ENCODE measurements around the gene MARCKS.
A peak's percentile ranks its signal among the peaks of the same experiment; 100 is the strongest.

The MARCKS gene

DNA sequence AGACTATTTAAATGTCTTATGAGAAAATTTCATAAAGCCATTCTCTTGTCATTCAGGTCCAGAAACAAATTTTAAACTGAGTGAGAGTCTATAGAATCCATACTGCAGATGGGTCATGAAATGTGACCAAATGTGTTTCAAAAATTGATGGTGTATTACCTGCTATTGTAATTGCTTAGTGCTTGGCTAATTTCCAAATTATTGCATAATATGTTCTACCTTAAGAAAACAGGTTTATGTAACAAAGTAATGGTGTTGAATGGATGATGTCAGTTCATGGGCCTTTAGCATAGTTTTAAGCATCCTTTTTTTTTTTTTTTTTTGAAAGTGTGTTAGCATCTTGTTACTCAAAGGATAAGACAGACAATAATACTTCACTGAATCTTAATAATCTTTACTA lies 5.0 kb downstream of the MARCKS start:
- H3K4me3 ChIP-seq (ENCODE audit: low read length): no peak overlapping the region
- TF ChIP-seq, protein P1, sequence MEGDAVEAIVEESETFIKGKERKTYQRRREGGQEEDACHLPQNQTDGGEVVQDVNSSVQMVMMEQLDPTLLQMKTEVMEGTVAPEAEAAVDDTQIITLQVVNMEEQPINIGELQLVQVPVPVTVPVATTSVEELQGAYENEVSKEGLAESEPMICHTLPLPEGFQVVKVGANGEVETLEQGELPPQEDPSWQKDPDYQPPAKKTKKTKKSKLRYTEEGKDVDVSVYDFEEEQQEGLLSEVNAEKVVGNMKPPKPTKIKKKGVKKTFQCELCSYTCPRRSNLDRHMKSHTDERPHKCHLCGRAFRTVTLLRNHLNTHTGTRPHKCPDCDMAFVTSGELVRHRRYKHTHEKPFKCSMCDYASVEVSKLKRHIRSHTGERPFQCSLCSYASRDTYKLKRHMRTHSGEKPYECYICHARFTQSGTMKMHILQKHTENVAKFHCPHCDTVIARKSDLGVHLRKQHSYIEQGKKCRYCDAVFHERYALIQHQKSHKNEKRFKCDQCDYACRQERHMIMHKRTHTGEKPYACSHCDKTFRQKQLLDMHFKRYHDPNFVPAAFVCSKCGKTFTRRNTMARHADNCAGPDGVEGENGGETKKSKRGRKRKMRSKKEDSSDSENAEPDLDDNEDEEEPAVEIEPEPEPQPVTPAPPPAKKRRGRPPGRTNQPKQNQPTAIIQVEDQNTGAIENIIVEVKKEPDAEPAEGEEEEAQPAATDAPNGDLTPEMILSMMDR (IDR thresholded peaks at IDR 0.05; ENCODE audit: low read depth, low read length): no peak
- no peak for TF ChIP-seq EZH2phosphoT487 (IDR thresholded peaks at IDR 0.05; ENCODE audit: low read depth)
- no peak overlapping the region for H2AFZ ChIP-seq (ENCODE audit: low read depth, low read length)
- peaks cover 66% of the 10 kb centered on the region for H3K79me2 ChIP-seq (ENCODE audit: low read length)
- no peaks in the 10 kb centered on the region for H3K27me3 ChIP-seq (ENCODE audit: low read depth, low read length)
- peaks cover 5% of the 10 kb centered on the region for H3K4me1 ChIP-seq (ENCODE audit: low read length)
- H3K4me2 ChIP-seq (ENCODE audit: low read length): no peak overlapping the region
- no peak overlapping the region for H3K9ac ChIP-seq (ENCODE audit: low read length)
- no peaks in the 10 kb centered on the region for H3K9me3 ChIP-seq (ENCODE audit: insufficient read depth, low read length)
- peaks cover 50% of the 10 kb centered on the region for H4K20me1 ChIP-seq (ENCODE audit: insufficient read depth, low read length)
- no peak overlapping the region for H3K27ac ChIP-seq (ENCODE audit: low read length)
- H3K36me3 ChIP-seq (replicated peaks; ENCODE audit: low read depth, low read length): peaks cover 31% of the 10 kb centered on the region

DNA sequence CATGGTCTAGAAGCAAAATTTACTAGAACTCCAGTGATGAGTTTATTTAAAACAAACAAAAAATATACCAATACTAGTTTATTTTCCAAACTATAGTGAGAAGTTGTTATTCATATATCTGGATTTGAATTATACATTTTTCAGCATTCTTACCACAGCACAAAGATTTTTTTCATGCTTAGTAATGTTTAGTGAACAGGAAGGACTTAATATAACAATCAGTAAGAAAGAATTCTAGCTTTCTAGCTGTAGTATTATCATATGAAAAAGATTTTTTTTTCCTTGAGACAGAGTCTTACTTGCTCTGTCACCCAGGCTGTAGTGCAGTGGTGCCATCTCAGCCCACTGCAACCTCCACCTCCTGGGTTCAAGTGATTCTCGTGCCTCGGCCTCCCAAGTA lies 13.8 kb downstream of the MARCKS start:
- TF ChIP-seq, protein P1 (IDR thresholded peaks at IDR 0.05; ENCODE audit: low read depth, low read length): no peak
- TF ChIP-seq EZH2phosphoT487 (IDR thresholded peaks at IDR 0.05; ENCODE audit: low read depth): no peak
- Histone ChIP-seq H3K4me3 (ENCODE audit: low read length) (no peak overlapping the region), H3K9ac (ENCODE audit: low read length) (no peak overlapping the region), H4K20me1 (ENCODE audit: insufficient read depth, low read length) (peaks cover 2% of the 10 kb centered on the region; the same call in 1 of the 2 replicates), H3K79me2 (ENCODE audit: low read length) (no peaks in the 10 kb centered on the region), H3K27me3 (ENCODE audit: low read depth, low read length) (no peaks in the 10 kb centered on the region), H3K36me3 (replicated peaks; ENCODE audit: low read depth, low read length) (no peaks in the 10 kb centered on the region), H3K27ac (ENCODE audit: low read length) (no peak overlapping the region), H2AFZ (ENCODE audit: low read depth, low read length) (no peak overlapping the region), H3K4me2 (ENCODE audit: low read length) (no peak overlapping the region), H3K9me3 (ENCODE audit: insufficient read depth, low read length) (no peaks in the 10 kb centered on the region), H3K4me1 (ENCODE audit: low read length) (peaks cover 9% of the 10 kb centered on the region)

DNA sequence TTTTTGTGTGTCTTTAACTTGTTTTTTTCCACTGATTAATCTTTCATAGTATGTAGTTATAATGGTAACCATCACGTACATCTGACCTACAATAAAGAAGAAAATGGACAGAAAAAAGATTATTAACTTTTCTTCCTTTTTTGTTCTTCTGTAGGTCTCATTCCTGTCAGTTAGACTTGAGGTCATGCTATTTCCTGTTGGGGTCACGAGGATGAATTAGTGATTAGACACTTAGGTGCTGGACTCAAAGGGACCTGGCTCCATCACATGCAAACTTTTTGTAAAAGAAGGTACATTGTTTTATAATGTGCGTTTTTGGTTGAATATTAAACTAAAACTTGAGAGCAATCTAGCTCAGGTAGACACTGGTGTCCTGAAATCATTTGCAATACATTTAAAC lies 14.8 kb downstream of the MARCKS start:
- no peaks in the 10 kb centered on the region for H3K27me3 ChIP-seq (ENCODE audit: low read depth, low read length)
- no peak overlapping the region; the same call in 1 of the 2 replicates for H3K9ac ChIP-seq (ENCODE audit: low read length)
- TF ChIP-seq EZH2phosphoT487 (IDR thresholded peaks at IDR 0.05; ENCODE audit: low read depth): no peak
- TF ChIP-seq, protein P1 (IDR thresholded peaks at IDR 0.05; ENCODE audit: low read depth, low read length): no peak
- no peak overlapping the region for H2AFZ ChIP-seq (ENCODE audit: low read depth, low read length)
- no peaks in the 10 kb centered on the region for H4K20me1 ChIP-seq (ENCODE audit: insufficient read depth, low read length)
- no peaks in the 10 kb centered on the region for H3K36me3 ChIP-seq (replicated peaks; ENCODE audit: low read depth, low read length)
- H3K79me2 ChIP-seq (ENCODE audit: low read length): no peaks in the 10 kb centered on the region
- H3K4me2 ChIP-seq (ENCODE audit: low read length): peak overlapping the region; percentile 57
- H3K4me1 ChIP-seq (ENCODE audit: low read length): peaks cover 9% of the 10 kb centered on the region
- no peak overlapping the region; the same call in 1 of the 2 replicates for H3K27ac ChIP-seq (ENCODE audit: low read length)
- H3K4me3 ChIP-seq (ENCODE audit: low read length): peak overlapping the region; percentile 51; the same call in 1 of the 2 replicates
- no peaks in the 10 kb centered on the region for H3K9me3 ChIP-seq (ENCODE audit: insufficient read depth, low read length)

DNA sequence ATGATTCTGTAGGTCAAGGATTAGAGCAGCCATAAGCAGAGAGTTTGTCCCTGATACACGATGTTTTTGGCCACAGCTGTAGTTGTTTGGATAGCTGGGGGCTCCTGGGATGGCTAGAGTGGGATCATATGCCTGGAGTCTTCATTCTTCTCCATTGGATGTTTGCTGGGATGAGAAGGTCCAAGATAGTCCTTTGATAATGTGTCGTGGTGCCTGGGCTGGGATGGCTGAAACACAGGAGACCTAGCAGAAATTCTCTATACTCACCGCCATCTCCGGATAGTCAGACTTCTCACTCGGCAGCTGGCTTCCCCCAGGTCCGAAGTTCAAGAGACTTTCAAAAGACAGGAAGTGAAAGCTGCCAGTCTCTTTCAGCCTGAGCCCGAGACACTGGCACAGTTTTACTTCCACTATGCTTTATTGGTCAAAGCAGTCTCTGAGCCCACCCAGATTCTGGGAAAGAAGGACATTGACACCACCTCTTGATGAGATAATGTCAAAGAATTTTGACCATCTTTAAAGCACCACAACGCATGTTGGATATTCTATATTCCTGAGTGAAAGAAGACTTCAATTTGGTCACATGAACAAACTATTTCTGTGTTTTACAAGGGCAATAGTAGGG lies 16.0 kb downstream of the MARCKS start:
- Histone ChIP-seq H3K4me3 (ENCODE audit: low read length) (peak overlapping the region; percentile 70), H3K4me2 (ENCODE audit: low read length) (peak overlapping the region; percentile 66), H3K9me3 (ENCODE audit: insufficient read depth, low read length) (no peaks in the 10 kb centered on the region), H3K79me2 (ENCODE audit: low read length) (no peaks in the 10 kb centered on the region), H2AFZ (ENCODE audit: low read depth, low read length) (0 out of 2 replicates have a peak overlapping the region, but pooled peaks have one; percentile 15), H3K27ac (ENCODE audit: low read length) (peak overlapping the region; percentile 55), H4K20me1 (ENCODE audit: insufficient read depth, low read length) (no peaks in the 10 kb centered on the region), H3K36me3 (replicated peaks; ENCODE audit: low read depth, low read length) (no peaks in the 10 kb centered on the region), H3K27me3 (ENCODE audit: low read depth, low read length) (no peaks in the 10 kb centered on the region), H3K9ac (ENCODE audit: low read length) (peak overlapping the region; percentile 59), H3K4me1 (ENCODE audit: low read length) (peaks cover 9% of the 10 kb centered on the region)
- TF ChIP-seq EZH2phosphoT487 (IDR thresholded peaks at IDR 0.05; ENCODE audit: low read depth): no peak
- TF ChIP-seq, protein P1 (IDR thresholded peaks at IDR 0.05; ENCODE audit: low read depth, low read length): peak; percentile 18; the same call in 1 of the 2 replicates

All from OCI-LY3 (cell line).